ENCODE results near the gene CTAGE15.
"Not testable (repeated sequence)": the region's sequence is repeated elsewhere in the genome, so short reads cannot be mapped to it uniquely, and the experiment has no call there.

Gene CTAGE15

GRCh38 chr7:143571501-143571900, at the start of gene CTAGE15:
Gene CTAGE15 (plus strand): TSS chr7:143571801. CDS start chr7:143571818, 17 bp downstream.
- not testable (repeated sequence) for DNase-seq

GRCh38 chr7:143522309-143522916, 49.2 kb upstream of the CTAGE15 start:
- not testable (repeated sequence) for DNase-seq

GRCh38 chr7:143531169-143531926, 40.3 kb upstream of the CTAGE15 start:
- not testable (repeated sequence) for DNase-seq

- not testable (repeated sequence) for DNase-seq
Measured at GRCh38 chr7:143531932-143532331, 39.7 kb upstream of the CTAGE15 start.

GRCh38 chr7:143533213-143533839, 38.3 kb upstream of the CTAGE15 start:
- DNase-seq = not testable (repeated sequence)

- DNase-seq = not testable (repeated sequence)
Measured at GRCh38 chr7:143536443-143536842, 35.2 kb upstream of the CTAGE15 start.

GRCh38 chr7:143543288-143544038, 28.1 kb upstream of the CTAGE15 start:
- DNase-seq = not testable (repeated sequence)

- DNase-seq = not testable (repeated sequence)
Measured at GRCh38 chr7:143555968-143556367, 15.6 kb upstream of the CTAGE15 start.

- not testable (repeated sequence) for DNase-seq
Measured at GRCh38 chr7:143563306-143563705, 8.3 kb upstream of the CTAGE15 start.

- DNase-seq = not testable (repeated sequence)
Measured at GRCh38 chr7:143566001-143566400, 5.6 kb upstream of the CTAGE15 start.

GRCh38 chr7:143588183-143588582, 16.6 kb downstream of the CTAGE15 start:
- not testable (repeated sequence) for DNase-seq

GRCh38 chr7:143589897-143590296, 18.3 kb downstream of the CTAGE15 start:
- DNase-seq = not testable (repeated sequence)

- not testable (repeated sequence) for DNase-seq
Measured at GRCh38 chr7:143598086-143598485, 26.5 kb downstream of the CTAGE15 start.

GRCh38 chr7:143603549-143603948, 31.9 kb downstream of the CTAGE15 start:
- not testable (repeated sequence) for DNase-seq

GRCh38 chr7:143606088-143606487, 34.5 kb downstream of the CTAGE15 start:
- DNase-seq = not testable (repeated sequence)

GRCh38 chr7:143615545-143615944, 43.9 kb downstream of the CTAGE15 start:
- DNase-seq = not testable (repeated sequence)

GRCh38 chr7:143617204-143617603, 45.6 kb downstream of the CTAGE15 start:
- not testable (repeated sequence) for DNase-seq

GRCh38 chr7:143620058-143620457, 48.5 kb downstream of the CTAGE15 start:
- not testable (repeated sequence) for DNase-seq

GRCh38 chr7:143620646-143621045, 49.0 kb downstream of the CTAGE15 start, which contains the start of gene TCAF2:
Gene TCAF2 (plus strand): TSS chr7:143620974.
- DNase-seq = not testable (repeated sequence)

GRCh38 chr7:143621175-143621574, 49.6 kb downstream of the CTAGE15 start:
- not testable (repeated sequence) for DNase-seq

- not testable (repeated sequence) for DNase-seq
Measured at GRCh38 chr7:143622130-143622529, 50.5 kb downstream of the CTAGE15 start.

Data from NCI-H2029 treated with DMSO at 0.1 percent for 48 hours (cell line).